GM21737 (cell line): ENCODE data around the gene ARRDC5.
"Not testable (repeated sequence)": the region's sequence is repeated elsewhere in the genome, so short reads cannot be mapped to it uniquely, and the experiment has no call there.

Experiments
- ATAC-seq: cut with Tn5 transposase; IDR thresholded peaks from one replicate; pipeline ENCODE4 v1.9.1; 2021; ENCODE audit warnings: mild to moderate bottlenecking, moderate library complexity; ENCODE audit not compliant: unreplicated experiment

Gene ARRDC5

GRCh38 chr19:4871711-4872110, 31.0 kb downstream of the ARRDC5 start:
- no peak for ATAC-seq

- ATAC-seq = no peak
Observed at GRCh38 chr19:4870025-4870700, 32.5 kb downstream of the ARRDC5 start.

GRCh38 chr19:4868286-4868834, 34.3 kb downstream of the ARRDC5 start:
- ATAC-seq = no peak

- ATAC-seq = peak; percentile 71
Observed at GRCh38 chr19:4867534-4868285, 35.0 kb downstream of the ARRDC5 start, which contains the start of gene PLIN3. PLIN3 (minus strand) TSS chr19:4867667; CDS start chr19:4861394, 6,273 bp downstream.

- ATAC-seq = no peak
Observed at GRCh38 chr19:4866595-4867424, 35.9 kb downstream of the ARRDC5 start.

- ATAC-seq = no peak
Observed at GRCh38 chr19:4861147-4861546, 41.5 kb downstream of the ARRDC5 start.

- no peak for ATAC-seq
Observed at GRCh38 chr19:4859697-4860096, 43.0 kb downstream of the ARRDC5 start.

GRCh38 chr19:4856468-4856867, 46.2 kb downstream of the ARRDC5 start:
- ATAC-seq = not testable (repeated sequence)

GRCh38 chr19:4853506-4853905, 49.2 kb downstream of the ARRDC5 start:
- ATAC-seq = not testable (repeated sequence)

GRCh38 chr19:4852484-4852883, 50.2 kb downstream of the ARRDC5 start:
- no peak for ATAC-seq

GRCh38 chr19:4851551-4852290, 51.0 kb downstream of the ARRDC5 start:
- ATAC-seq = no peak

- no peak for ATAC-seq
Observed at GRCh38 chr19:4849019-4849418, 53.7 kb downstream of the ARRDC5 start.

- no peak for ATAC-seq
Observed at GRCh38 chr19:4847190-4847973, 55.3 kb downstream of the ARRDC5 start.

GRCh38 chr19:4845975-4846374, 56.7 kb downstream of the ARRDC5 start:
- not testable (repeated sequence) for ATAC-seq

GRCh38 chr19:4844348-4845179, 58.1 kb downstream of the ARRDC5 start:
- ATAC-seq = no peak

- no peak for ATAC-seq
Observed at GRCh38 chr19:4843647-4843965, 59.1 kb downstream of the ARRDC5 start.
